NB4 (cell line): Measurements from ENCODE around the gene FBXW2.

Source experiments
- CTCF ChIP-seq: IDR thresholded peaks from one replicate; pipeline ENCODE4 v1.5.1; 2012; ENCODE audit warnings: low read depth, low read length
- MAX ChIP-seq: IDR thresholded peaks from 2 replicates; pipeline ENCODE4 v1.6.1; 2011; ENCODE audit warnings: low read depth, low read length
- POLR2A ChIP-seq: IDR thresholded peaks from 2 replicates; pipeline ENCODE4 v1.6.1; 2011; ENCODE audit warnings: mild to moderate bottlenecking; ENCODE audit not compliant: insufficient read length; ENCODE audit errors: extremely low read depth

GRCh38 chr9:120759755-120760400 is 33.3 kb downstream of the FBXW2 start:
- TF ChIP-seq CTCF: no peak
- TF ChIP-seq POLR2A: no peak
- TF ChIP-seq MAX: no peak
